ENCODE measurements around the gene SARS1. TPM values are rescaled to one million over a fixed set of nuclear protein-coding genes. Genes with fewer than 3 reads are reported as not detected.

Gene SARS1
- total RNA-seq, 1 donor from 2014 or later, result 364 TPM

Other genes with a start within 250 kb of the SARS1 start
- gene WDR47, start 171.8 kb upstream of the SARS1 start, total RNA-seq, result 25.2 and 25.7 TPM in 2 replicates
- 39.8 and 42.3 TPM in 2 replicates for gene TAF13, start 137.9 kb upstream of the SARS1 start, total RNA-seq
- gene TMEM167B, start 123.2 kb upstream of the SARS1 start, total RNA-seq, result 35.8 and 41.7 TPM in 2 replicates
- 0.31 and 0.83 TPM in 2 replicates for gene ELAPOR1, start 99.8 kb upstream of the SARS1 start, total RNA-seq
- 10.3 and 10.5 TPM in 2 replicates for gene CELSR2, start 35.6 kb downstream of the SARS1 start, total RNA-seq
- 7.7 and 9.3 TPM in 2 replicates for gene PSRC1, start 69.2 kb downstream of the SARS1 start, total RNA-seq
- not detected in 2 replicates for gene MYBPHL, start 93.1 kb downstream of the SARS1 start, total RNA-seq
- gene SORT1, start 184.0 kb downstream of the SARS1 start, total RNA-seq, result 71.4 and 78.5 TPM in 2 replicates
- 101 and 108 TPM in 2 replicates for gene PSMA5, start 212.5 kb downstream of the SARS1 start, total RNA-seq

Measured in osteocyte (in vitro differentiated cells).